Central memory CD8-positive, alpha-beta T cell (primary cell): ENCODE measurements around the gene CXCL1.
"Not testable (repeated sequence)": the region's sequence is repeated elsewhere in the genome, so short reads cannot be mapped to it uniquely, and the experiment has no call there.

ENCODE experiments used
- ATAC-seq: fragments of 150-1000 bp; cut with Tn5 transposase; replicated peaks from 2 replicates; pipeline ENCODE4 v1.10.0; 2022; ENCODE audit warnings: mild to moderate bottlenecking, moderate FRiP score, moderate number of reproducible peaks; ENCODE audit not compliant: poor library complexity, severe bottlenecking; ENCODE audit errors: extremely low read depth
- DNase-seq, 2 donors: peaks; one replicate each; pipeline ENCODE4 v3.0.0; 2021; ENCODE audit warnings: low spot score in 2 of 2
- H3K27ac Mint-ChIP-seq: one replicate; pipeline ENCODE4 v1.8.0; 2022; ENCODE audit warnings: low read depth, mild to moderate bottlenecking, moderate library complexity, mixed read lengths
- H3K27me3 Mint-ChIP-seq: one replicate; pipeline ENCODE4 v1.8.0; 2022; ENCODE audit warnings: mixed read lengths
- H3K36me3 Mint-ChIP-seq: one replicate; pipeline ENCODE4 v1.8.0; 2022; ENCODE audit warnings: mild to moderate bottlenecking, moderate library complexity, mixed read lengths; ENCODE audit not compliant: insufficient read depth
- H3K4me1 Mint-ChIP-seq: one replicate; pipeline ENCODE4 v1.8.0; 2022; ENCODE audit warnings: mixed read lengths
- H3K4me3 Mint-ChIP-seq: one replicate; pipeline ENCODE4 v1.8.0; 2022; ENCODE audit warnings: mild to moderate bottlenecking, moderate library complexity, mixed read lengths
- H3K9me3 Mint-ChIP-seq: one replicate; pipeline ENCODE4 v1.8.0; 2022; ENCODE audit warnings: mixed read lengths

Gene CXCL1

DNA sequence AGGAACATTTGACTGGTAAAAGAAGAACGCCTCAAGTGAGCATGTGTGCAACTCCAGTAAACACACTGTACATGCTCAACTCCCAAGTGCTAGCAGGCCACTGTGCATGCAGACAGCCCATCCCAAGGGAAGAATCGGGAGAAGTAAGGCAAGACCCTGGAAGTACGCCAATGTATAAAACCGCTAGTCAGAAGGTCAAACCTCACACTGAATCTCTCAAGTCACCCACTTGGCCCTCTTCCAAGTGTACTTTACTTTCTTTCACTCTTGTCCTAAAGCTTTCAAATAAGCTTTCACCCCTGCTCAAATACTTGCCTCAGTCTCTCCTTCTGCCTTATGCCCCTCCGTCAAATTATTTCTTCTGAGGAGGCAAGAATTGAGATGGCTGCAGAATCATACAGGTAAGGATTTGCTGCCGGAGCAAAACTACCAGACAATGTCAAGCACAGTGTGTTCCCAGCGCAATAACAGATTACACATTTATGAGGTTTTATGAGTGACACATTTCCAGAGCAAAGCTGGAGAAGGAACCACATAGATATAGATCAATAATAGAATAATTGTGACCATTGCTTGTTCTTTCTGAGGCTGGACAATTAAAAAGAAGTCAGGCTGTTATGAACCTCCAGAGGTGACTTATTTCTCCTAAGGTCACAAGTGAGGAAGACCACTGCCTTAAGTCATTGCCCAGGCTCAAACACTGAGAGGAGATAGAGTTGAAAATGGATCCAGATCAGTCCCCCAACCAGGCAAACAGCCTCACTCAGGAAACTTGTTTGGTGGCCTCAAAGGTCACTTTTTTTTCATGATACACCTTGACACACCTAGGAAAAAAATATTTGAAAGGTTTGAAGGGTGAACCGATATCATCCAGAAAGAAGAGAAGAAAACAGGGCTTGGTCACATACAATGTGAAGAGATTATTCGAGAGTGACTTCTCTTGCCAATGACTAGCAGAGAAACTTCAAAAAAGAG is 26.3 kb downstream of the CXCL1 start:
- Mint-ChIP-seq H3K4me1 (no peaks in the 10 kb centered on the region), H3K27ac (no peak overlapping the region)

GRCh38 chr4:73896416-73896815 is 27.2 kb downstream of the CXCL1 start:
- Mint-ChIP-seq H3K27me3 (no peaks in the 10 kb centered on the region), H3K4me3 (no peak overlapping the region), H3K4me1 (no peaks in the 10 kb centered on the region), H3K36me3 (no peaks in the 10 kb centered on the region), H3K27ac (no peak overlapping the region), H3K9me3 (no peaks in the 10 kb centered on the region)
- no peak for DNase-seq
- no peak for ATAC-seq

More for the DNA sequence above, 26.3 kb downstream of the CXCL1 start:
- DNase-seq (no peak), ATAC-seq (no peak)
- no peaks in the 10 kb centered on the region for H3K9me3 Mint-ChIP-seq
- H3K36me3 Mint-ChIP-seq, result no peaks in the 10 kb centered on the region
- no peak overlapping the region for H3K4me3 Mint-ChIP-seq
- no peaks in the 10 kb centered on the region for H3K27me3 Mint-ChIP-seq

- Mint-ChIP-seq H3K36me3 (no peaks in the 10 kb centered on the region), H3K27me3 (no peaks in the 10 kb centered on the region), H3K27ac (no peak overlapping the region), H3K4me3 (no peak overlapping the region), H3K4me1 (no peaks in the 10 kb centered on the region), H3K9me3 (peaks cover 2% of the 10 kb centered on the region)
- ATAC-seq, result no peak
- DNase-seq, result no peak
Observed at GRCh38 chr4:73897380-73898136, 28.4 kb downstream of the CXCL1 start.

GRCh38 chr4:73899338-73899737 is 30.1 kb downstream of the CXCL1 start:
- not testable (repeated sequence) for H3K9me3 Mint-ChIP-seq, H3K4me1 Mint-ChIP-seq, ATAC-seq, H3K27ac Mint-ChIP-seq, H3K27me3 Mint-ChIP-seq, DNase-seq, H3K36me3 Mint-ChIP-seq, H3K4me3 Mint-ChIP-seq

DNA sequence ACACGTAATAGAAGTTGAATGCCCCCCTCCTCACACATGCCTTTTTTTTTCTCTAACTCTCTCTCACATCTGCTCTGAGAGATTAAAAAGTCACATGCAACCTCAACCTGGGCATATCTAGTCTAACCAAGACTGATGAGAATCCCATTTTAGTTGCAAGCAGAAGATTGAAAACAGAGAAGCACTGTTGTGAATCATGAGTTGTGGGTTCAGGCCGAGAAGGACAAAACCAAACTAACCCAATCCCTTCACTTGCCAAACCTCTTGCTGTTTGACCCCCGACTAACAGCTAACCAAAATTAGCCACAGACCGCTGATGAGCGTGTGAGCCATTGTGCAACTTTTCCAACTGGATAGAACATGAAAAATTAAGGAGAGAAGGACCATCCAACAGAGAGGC is 31.8 kb downstream of the CXCL1 start:
- no peaks in the 10 kb centered on the region for H3K4me1 Mint-ChIP-seq
- H3K27me3 Mint-ChIP-seq, result no peaks in the 10 kb centered on the region
- H3K9me3 Mint-ChIP-seq, result peaks cover 8% of the 10 kb centered on the region
- no peak for DNase-seq
- ATAC-seq, result no peak
- no peaks in the 10 kb centered on the region for H3K36me3 Mint-ChIP-seq
- no peak overlapping the region for H3K4me3 Mint-ChIP-seq
- no peak overlapping the region for H3K27ac Mint-ChIP-seq

DNA sequence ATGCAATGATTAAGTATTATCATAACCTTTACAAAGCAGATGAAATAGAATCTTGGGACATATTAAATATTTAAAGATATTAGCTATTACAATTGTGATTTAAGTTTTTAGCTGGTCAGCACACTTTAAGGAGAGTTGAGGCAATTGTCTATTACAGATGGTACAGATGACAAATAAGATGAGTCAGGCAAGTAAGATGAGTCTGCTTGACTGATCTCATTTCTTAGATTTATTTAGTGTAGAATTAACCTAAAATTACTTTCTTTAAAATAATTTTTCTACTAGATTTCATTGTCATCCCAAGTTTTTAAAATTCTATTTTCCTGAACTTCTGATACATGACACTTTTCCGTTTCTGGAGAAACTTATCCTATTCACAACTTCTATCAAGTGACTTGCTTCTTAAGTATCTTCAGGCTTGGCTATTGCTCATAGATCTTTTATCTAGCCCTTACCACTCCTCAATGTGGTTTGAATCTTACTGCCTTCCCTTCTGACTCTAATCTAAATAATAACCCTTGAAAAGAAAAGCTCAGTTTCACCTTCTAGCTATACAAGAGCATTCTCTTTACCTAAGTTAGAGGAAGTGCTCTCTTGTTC is 32.9 kb downstream of the CXCL1 start:
- H3K27ac Mint-ChIP-seq, result no peak overlapping the region
- no peaks in the 10 kb centered on the region for H3K27me3 Mint-ChIP-seq
- no peaks in the 10 kb centered on the region for H3K4me1 Mint-ChIP-seq
- no peak for DNase-seq
- ATAC-seq, result no peak
- no peak overlapping the region for H3K4me3 Mint-ChIP-seq
- peaks cover 8% of the 10 kb centered on the region for H3K9me3 Mint-ChIP-seq
- H3K36me3 Mint-ChIP-seq, result no peaks in the 10 kb centered on the region

DNA sequence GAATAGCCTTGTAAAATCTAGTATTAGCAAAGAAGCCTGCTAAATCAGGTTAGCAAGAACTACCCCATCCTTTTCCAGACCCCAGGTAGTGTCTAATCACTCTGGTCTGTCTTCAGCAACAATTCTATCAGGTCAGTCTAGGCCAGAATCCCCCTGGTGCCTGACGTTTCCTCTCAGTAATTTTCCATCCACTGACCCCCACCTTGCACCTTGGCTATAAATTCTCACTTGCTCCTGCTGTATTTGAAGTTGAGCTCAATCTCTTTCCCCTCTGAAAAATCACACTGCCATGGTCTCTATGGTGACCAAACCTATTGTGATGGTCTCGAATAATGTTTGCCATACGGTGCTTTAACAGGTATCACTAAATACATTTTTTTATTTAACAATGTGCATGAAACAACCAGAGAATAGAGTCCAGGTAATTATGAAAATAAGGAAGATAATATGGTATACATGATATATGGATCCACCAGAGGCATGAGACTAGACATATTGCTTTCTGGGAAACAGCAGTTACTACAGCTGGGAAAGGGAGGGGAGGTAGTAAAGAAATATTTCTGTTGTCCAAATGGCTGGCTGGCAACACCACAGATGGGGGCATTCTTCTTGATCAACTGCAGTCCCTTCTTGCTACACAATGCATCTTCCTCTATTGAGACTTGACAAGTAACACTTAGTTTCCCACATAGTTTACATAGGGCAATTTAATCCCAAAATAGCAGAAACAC is 33.8 kb downstream of the CXCL1 start:
- Mint-ChIP-seq H3K4me3 (no peak overlapping the region), H3K27ac (no peak overlapping the region), H3K36me3 (no peaks in the 10 kb centered on the region), H3K9me3 (peaks cover 8% of the 10 kb centered on the region), H3K4me1 (no peaks in the 10 kb centered on the region), H3K27me3 (no peaks in the 10 kb centered on the region)
- DNase-seq (no peak), ATAC-seq (no peak)

- Mint-ChIP-seq H3K27ac (no peak overlapping the region), H3K9me3 (peaks cover 8% of the 10 kb centered on the region), H3K27me3 (no peaks in the 10 kb centered on the region), H3K36me3 (no peaks in the 10 kb centered on the region), H3K4me3 (no peak overlapping the region), H3K4me1 (no peaks in the 10 kb centered on the region)
- DNase-seq (no peak), ATAC-seq (no peak)
Observed at GRCh38 chr4:73904491-73904890, 35.3 kb downstream of the CXCL1 start.

DNA sequence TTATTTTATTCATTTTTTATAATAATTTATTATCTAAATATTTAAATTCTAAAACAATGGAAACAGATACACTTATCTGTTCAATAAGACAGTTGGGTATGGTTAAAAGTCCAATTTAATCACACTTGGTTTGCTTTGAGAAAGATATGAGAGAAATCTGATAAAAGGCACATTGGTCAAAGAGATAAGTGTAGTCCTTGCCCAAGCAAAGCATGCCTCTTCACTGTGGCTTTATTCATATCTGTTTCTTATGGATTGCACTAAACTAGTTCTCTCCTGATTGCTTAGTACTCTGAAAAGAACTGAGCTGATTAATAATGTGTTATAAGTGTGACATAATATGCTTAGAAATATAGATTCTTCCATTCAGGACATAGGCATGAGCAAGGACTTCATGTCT is 39.8 kb downstream of the CXCL1 start:
- no peaks in the 10 kb centered on the region for H3K9me3 Mint-ChIP-seq
- DNase-seq (no peak), ATAC-seq (no peak)
- H3K4me1 Mint-ChIP-seq, result no peaks in the 10 kb centered on the region
- H3K27me3 Mint-ChIP-seq, result no peaks in the 10 kb centered on the region
- H3K27ac Mint-ChIP-seq, result no peak overlapping the region
- no peaks in the 10 kb centered on the region for H3K36me3 Mint-ChIP-seq
- no peak overlapping the region for H3K4me3 Mint-ChIP-seq

GRCh38 chr4:73911746-73912145 is 42.6 kb downstream of the CXCL1 start:
- DNase-seq, result no peak
- H3K27me3 Mint-ChIP-seq, result no peaks in the 10 kb centered on the region
- no peaks in the 10 kb centered on the region for H3K4me1 Mint-ChIP-seq
- H3K27ac Mint-ChIP-seq, result no peak overlapping the region
- H3K36me3 Mint-ChIP-seq, result no peaks in the 10 kb centered on the region
- H3K4me3 Mint-ChIP-seq, result no peak overlapping the region
- ATAC-seq, result no peak
- H3K9me3 Mint-ChIP-seq, result no peaks in the 10 kb centered on the region

GRCh38 chr4:73912191-73912590 is 43.0 kb downstream of the CXCL1 start:
- DNase-seq, result no peak

GRCh38 chr4:73914071-73914470 is 44.9 kb downstream of the CXCL1 start:
- Mint-ChIP-seq H3K4me1 (no peaks in the 10 kb centered on the region), H3K27ac (no peak overlapping the region), H3K4me3 (no peak overlapping the region), H3K36me3 (no peaks in the 10 kb centered on the region), H3K9me3 (peaks cover 5% of the 10 kb centered on the region), H3K27me3 (no peaks in the 10 kb centered on the region)
- DNase-seq, result no peak
- ATAC-seq, result no peak

More at GRCh38 chr4:73912191-73912590, 43.0 kb downstream of the CXCL1 start:
- H3K36me3 Mint-ChIP-seq, result no peaks in the 10 kb centered on the region
- H3K27ac Mint-ChIP-seq, result no peak overlapping the region
- no peak for ATAC-seq
- H3K4me3 Mint-ChIP-seq, result no peak overlapping the region
- H3K4me1 Mint-ChIP-seq, result no peaks in the 10 kb centered on the region
- no peaks in the 10 kb centered on the region for H3K9me3 Mint-ChIP-seq
- no peaks in the 10 kb centered on the region for H3K27me3 Mint-ChIP-seq
